GM10266 (cell line): Measurements from ENCODE around the gene TNFRSF8.

Experiments used
- DNase-seq: peaks from one replicate; pipeline ENCODE4 v3.0.0; 2012; ENCODE audit errors: extremely low spot score
- TF ChIP-seq, protein P1 (sequence below): IDR thresholded peaks from 2 replicates; pipeline ENCODE4 v1.5.1; 2012; ENCODE audit warnings: mild to moderate bottlenecking, low read depth; ENCODE audit not compliant: control insufficient read depth, insufficient read depth; ENCODE audit errors: missing control alignments

The TNFRSF8 gene

DNA sequence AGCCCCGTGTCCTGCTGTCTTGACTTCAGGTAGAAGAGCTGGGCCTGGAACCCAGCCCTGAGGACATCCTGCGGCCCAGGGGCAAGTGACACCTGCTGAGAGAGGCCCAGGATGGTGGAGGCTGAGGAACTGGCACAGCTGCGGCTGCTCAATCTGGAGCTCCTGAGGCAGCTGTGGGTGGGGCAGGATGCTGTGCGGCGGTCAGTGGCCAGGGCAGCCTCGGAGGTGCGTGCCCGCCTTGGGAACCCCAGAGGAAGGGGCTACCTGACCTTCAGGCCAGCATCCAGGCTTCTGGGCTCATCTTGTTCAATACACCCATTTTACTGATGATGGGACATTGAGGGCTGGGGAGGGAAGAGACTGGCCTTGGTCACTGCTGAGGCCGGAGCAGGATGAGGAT lies 41.5 kb upstream of the TNFRSF8 start:
- no peak for DNase-seq
- TF ChIP-seq, protein P1, sequence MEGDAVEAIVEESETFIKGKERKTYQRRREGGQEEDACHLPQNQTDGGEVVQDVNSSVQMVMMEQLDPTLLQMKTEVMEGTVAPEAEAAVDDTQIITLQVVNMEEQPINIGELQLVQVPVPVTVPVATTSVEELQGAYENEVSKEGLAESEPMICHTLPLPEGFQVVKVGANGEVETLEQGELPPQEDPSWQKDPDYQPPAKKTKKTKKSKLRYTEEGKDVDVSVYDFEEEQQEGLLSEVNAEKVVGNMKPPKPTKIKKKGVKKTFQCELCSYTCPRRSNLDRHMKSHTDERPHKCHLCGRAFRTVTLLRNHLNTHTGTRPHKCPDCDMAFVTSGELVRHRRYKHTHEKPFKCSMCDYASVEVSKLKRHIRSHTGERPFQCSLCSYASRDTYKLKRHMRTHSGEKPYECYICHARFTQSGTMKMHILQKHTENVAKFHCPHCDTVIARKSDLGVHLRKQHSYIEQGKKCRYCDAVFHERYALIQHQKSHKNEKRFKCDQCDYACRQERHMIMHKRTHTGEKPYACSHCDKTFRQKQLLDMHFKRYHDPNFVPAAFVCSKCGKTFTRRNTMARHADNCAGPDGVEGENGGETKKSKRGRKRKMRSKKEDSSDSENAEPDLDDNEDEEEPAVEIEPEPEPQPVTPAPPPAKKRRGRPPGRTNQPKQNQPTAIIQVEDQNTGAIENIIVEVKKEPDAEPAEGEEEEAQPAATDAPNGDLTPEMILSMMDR: no peak

DNA sequence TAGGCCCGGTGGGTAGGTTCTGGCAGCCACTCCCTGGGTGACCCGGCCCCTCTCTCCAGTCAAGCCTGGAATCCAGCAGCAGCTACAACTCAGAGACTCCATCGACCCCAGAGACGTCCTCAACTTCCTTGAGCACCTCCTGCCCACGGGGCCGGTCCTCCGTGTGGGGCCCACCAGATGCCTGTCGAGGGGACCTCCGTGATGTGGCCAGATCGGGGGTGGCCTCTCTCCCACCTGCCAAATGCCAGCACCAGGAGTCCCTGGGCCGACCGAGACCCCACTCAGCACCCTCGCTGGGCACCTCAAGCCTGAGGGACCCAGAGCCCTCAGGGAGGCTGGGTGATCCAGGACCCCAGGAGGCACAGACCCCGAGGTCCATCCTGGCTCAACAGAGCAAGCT lies 41.1 kb upstream of the TNFRSF8 start:
- TF ChIP-seq, protein P1: no peak
- no peak for DNase-seq

DNA sequence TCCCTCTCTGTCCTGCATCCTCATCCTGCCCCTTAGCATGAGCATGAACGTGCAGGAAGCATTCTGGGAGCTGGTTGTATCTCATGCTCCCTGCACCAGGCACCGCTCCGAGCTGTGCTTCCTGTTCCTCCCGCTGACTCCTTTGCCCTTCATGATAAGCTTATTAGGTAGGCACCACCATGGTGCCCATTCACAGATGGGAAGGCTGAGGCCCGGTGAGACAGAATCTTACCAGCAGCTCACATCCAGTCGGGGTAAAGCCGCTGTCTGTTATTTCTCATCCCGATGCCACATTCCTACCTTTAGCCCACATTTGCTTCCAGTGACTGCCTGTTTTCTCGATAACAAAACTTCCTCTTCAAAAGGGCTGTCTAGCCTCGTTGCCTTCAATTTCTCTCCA lies 36.5 kb upstream of the TNFRSF8 start:
- TF ChIP-seq, protein P1: no peak
- no peak for DNase-seq

DNA sequence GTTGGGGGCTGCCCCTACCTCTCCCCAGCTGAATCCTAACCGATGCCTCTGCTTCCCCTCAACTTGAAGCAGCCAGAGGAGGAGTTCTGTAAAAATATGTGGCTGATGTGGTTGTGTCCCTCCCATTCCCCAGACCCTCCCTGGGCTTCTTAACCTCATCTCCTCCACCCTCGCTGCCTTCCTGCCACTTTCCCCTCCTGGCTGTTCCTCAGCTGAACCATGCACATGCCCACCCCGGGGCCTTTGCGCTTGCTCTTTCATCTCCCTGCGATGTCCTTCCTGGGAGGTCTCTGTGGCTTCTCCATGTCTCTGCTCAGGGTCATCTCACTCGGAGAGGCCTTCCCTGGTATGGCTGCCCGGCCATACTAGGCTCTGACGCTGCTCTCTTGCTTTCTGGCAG lies 34.9 kb upstream of the TNFRSF8 start:
- DNase-seq: no peak
- TF ChIP-seq, protein P1: no peak

DNA sequence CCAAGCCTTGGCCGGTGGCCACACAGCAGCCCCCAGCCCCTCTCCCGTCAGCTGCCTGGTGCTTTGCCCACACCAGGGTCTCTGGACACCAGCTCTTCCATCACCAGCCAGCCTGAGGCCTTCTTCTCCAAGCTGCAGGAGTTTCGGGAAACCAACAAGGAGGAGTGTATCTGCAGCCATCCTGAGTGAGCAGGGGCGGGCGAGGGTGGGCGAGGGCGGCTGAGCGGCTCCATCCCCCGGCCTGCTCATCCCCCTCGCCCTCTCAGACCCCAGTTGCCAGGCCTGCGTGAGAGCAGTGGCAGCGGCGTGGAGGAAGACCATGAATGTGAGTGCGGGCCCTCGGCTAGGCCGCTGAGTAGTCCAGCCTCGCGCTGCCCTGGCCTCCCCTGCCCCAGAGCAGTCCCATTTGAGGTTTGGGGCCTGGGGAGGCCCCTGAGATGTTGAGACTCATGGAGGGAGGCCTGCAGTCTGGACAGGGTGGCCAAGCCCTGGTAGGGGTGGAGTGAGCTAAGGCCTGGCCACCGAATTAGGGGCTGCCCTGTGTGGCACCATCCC lies 34.1 kb upstream of the TNFRSF8 start:
- TF ChIP-seq, protein P1: no peak
- DNase-seq: no peak

DNA sequence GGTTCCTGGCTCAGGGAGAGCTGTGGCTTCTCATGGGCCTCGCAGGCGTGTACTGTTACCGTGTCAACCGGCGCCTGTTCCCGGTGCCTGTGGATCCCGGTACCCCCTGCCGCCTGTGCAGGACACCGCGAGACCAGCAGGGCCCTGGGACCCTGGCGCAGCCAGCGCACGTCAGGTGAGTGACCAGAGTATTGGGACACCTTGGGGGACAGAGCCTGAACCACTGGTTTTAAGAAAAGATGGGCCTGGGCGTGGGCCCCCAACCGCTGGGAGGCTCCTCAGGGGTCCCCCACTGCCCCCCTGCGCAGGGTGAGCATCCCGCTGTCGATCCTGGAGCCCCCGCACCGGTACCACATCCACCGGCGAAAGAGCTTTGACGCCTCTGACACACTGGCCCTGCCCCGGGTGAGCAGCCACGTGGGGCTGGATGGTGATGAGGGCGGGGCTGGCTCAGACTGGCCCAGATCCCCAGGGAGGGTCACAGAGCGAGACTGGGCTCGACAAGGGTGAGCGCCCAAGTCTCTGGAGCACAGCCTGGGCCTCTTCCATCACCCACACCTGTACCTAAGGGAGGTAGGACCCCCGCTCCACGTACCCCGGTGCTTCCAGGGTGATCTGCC lies 33.3 kb upstream of the TNFRSF8 start:
- DNase-seq: no peak
- TF ChIP-seq, protein P1: no peak
